WTC11 (cell line): ENCODE data around the gene LPP. TPM values are rescaled to one million over a fixed set of nuclear protein-coding genes. Genes with fewer than 3 reads are reported as not detected.

Source experiments
- ATAC-seq: fragments of 200-7000 bp; cut with Tn5 transposase; 2 replicates; pipeline ENCODE4 v1.10.0; 2021; ENCODE audit warnings: mild to moderate bottlenecking, moderate library complexity
- CTCF ChIA-PET: fragments of 300-600 bp; sonication (Branson Sonifier 250); formaldehyde crosslinking; loops from one replicate; lab custom pipeline; 2021; ENCODE audit warnings: antibody characterized with exemption; lab: Charles Lee
- POLR2A ChIA-PET: fragments of 350-600 bp; sonication (Branson Sonifier 250); formaldehyde crosslinking; loops from one replicate; lab custom pipeline; 2021; ENCODE audit warnings: antibody characterized with exemption; lab: Charles Lee
- DNase-seq: peaks from one replicate; pipeline ENCODE4 v3.0.0; 2021; ENCODE audit warnings: low spot score
- H3K27ac Mint-ChIP-seq: 2 replicates; pipeline ENCODE4 v1.8.0; 2021; ENCODE audit warnings: mixed read lengths
- H3K27me3 Mint-ChIP-seq: 2 replicates; pipeline ENCODE4 v1.8.0; 2021; ENCODE audit warnings: low read depth, mild to moderate bottlenecking, moderate library complexity, mixed read lengths
- H3K36me3 Mint-ChIP-seq: 2 replicates; pipeline ENCODE4 v1.8.0; 2021; ENCODE audit warnings: mixed read lengths
- H3K4me1 Mint-ChIP-seq: 2 replicates; pipeline ENCODE4 v1.8.0; 2022; ENCODE audit warnings: mixed read lengths
- H3K4me3 Mint-ChIP-seq: 2 replicates; pipeline ENCODE4 v1.8.0; 2021; ENCODE audit warnings: mild to moderate bottlenecking, moderate library complexity, mixed read lengths
- H3K9me3 Mint-ChIP-seq: 2 replicates; pipeline ENCODE4 v1.8.0; 2021; ENCODE audit warnings: mixed read lengths
- ATF2 ChIP-seq: sonication (generic); formaldehyde crosslinking; IDR thresholded peaks from 2 replicates; pipeline ENCODE4 v1.8.1; 2022; ENCODE audit warnings: low read depth, missing genetic modification reagents, borderline replicate concordance
- CDX4 ChIP-seq: fragments of 250-450 bp; sonication (Bioruptor Pico); IDR thresholded peaks from 2 replicates; pipeline ENCODE4 v1.9.0; 2021; ENCODE audit warnings: moderate library complexity, mild to moderate bottlenecking, inconsistent platforms, borderline replicate concordance
- E2F1 ChIP-seq: sonication (generic); formaldehyde crosslinking; IDR thresholded peaks from 2 replicates; pipeline ENCODE4 v1.8.0; 2022; ENCODE audit warnings: mild to moderate bottlenecking, missing genetic modification reagents
- E2F4 ChIP-seq: sonication (generic); formaldehyde crosslinking; IDR thresholded peaks from 2 replicates; pipeline ENCODE4 v1.8.1; 2022; ENCODE audit warnings: low read depth, mild to moderate bottlenecking, moderate library complexity, missing genetic modification reagents, borderline replicate concordance
- ELF4 ChIP-seq: sonication (generic); formaldehyde crosslinking; IDR thresholded peaks from 2 replicates; pipeline ENCODE4 v1.8.1; 2022; ENCODE audit warnings: low read depth, mild to moderate bottlenecking, moderate library complexity, missing genetic modification reagents
- ETV6 ChIP-seq: sonication (generic); formaldehyde crosslinking; IDR thresholded peaks from 2 replicates; pipeline ENCODE4 v1.8.1; 2022; ENCODE audit warnings: mild to moderate bottlenecking, missing genetic modification reagents
- FOXK1 ChIP-seq: sonication (generic); formaldehyde crosslinking; IDR thresholded peaks from 2 replicates; pipeline ENCODE4 v1.8.0; 2022; ENCODE audit warnings: mild to moderate bottlenecking, moderate library complexity, missing genetic modification reagents
- GABPB1 ChIP-seq: sonication (generic); formaldehyde crosslinking; IDR thresholded peaks from 2 replicates; pipeline ENCODE4 v1.8.1; 2023; ENCODE audit warnings: mild to moderate bottlenecking, missing genetic modification reagents
- GTF2I ChIP-seq: fragments of 250-450 bp; sonication (Bioruptor Pico); conservative IDR thresholded peaks from 2 replicates; pipeline ENCODE4 v1.4.0; 2021; ENCODE audit warnings: mild to moderate bottlenecking
- IRF1 ChIP-seq: sonication (generic); formaldehyde crosslinking; IDR thresholded peaks from 2 replicates; pipeline ENCODE4 v1.8.0; 2023; ENCODE audit warnings: missing genetic modification reagents
- NFATC4 ChIP-seq: fragments of 250-450 bp; sonication (Bioruptor Pico); IDR thresholded peaks from 2 replicates; pipeline ENCODE4 v1.9.0; 2021; ENCODE audit warnings: mild to moderate bottlenecking
- NFE2L1 ChIP-seq: sonication (generic); formaldehyde crosslinking; IDR thresholded peaks from 2 replicates; pipeline ENCODE4 v1.8.1; 2023; ENCODE audit warnings: missing genetic modification reagents
- PREB ChIP-seq: sonication (generic); formaldehyde crosslinking; IDR thresholded peaks from 2 replicates; pipeline ENCODE4 v1.8.1; 2022; ENCODE audit warnings: mild to moderate bottlenecking, missing genetic modification reagents, moderate library complexity, borderline replicate concordance
- RORB ChIP-seq: fragments of 250-450 bp; sonication (Bioruptor Pico); IDR thresholded peaks from 2 replicates; pipeline ENCODE4 v1.9.0; 2021; ENCODE audit warnings: mild to moderate bottlenecking
- SP1 ChIP-seq: sonication (generic); formaldehyde crosslinking; conservative IDR thresholded peaks from 2 replicates; pipeline ENCODE4 v1.8.1; 2022; ENCODE audit warnings: missing genetic modification reagents
- ZBTB21 ChIP-seq: sonication (generic); formaldehyde crosslinking; IDR thresholded peaks from 2 replicates; pipeline ENCODE4 v1.8.1; 2023; ENCODE audit warnings: mild to moderate bottlenecking, missing genetic modification reagents, borderline replicate concordance
- ZNF396 ChIP-seq: fragments of 250-450 bp; sonication (Bioruptor Pico); IDR thresholded peaks from 2 replicates; pipeline ENCODE4 v1.8.0; 2021; ENCODE audit warnings: mild to moderate bottlenecking, moderate library complexity, borderline replicate concordance
- ZSCAN18 ChIP-seq: fragments of 250-450 bp; sonication (Bioruptor Pico); IDR thresholded peaks from 2 replicates; pipeline ENCODE4 v2.1.2; 2022; ENCODE audit warnings: mild to moderate bottlenecking, moderate library complexity
- total RNA-seq: library from RNA; stranded (reverse); gene quantifications from 3 replicates; pipeline ENCODE4 v1.2.3, GENCODE V29; 2021

The LPP gene
- total RNA-seq, 1 experiment from 2014 or later: 49.6 TPM

- TF ChIP-seq PREB (CRISPR knock-in tag) (no peak), NFATC4 (CRISPR knock-in tag) (no peak), FOXK1 (CRISPR knock-in tag) (no peak)
Measured at GRCh38 chr3:188137051-188137450, 16.9 kb upstream of the LPP start (continued).

GRCh38 chr3:188139466-188139865 lies 14.5 kb upstream of the LPP start:
- POLR2A ChIA-PET: interaction anchor here (0.6 to 0.7 kb wide), 2 partner anchors 337 to 1856 kb away, joined by 3 to 5 read pairs; no protein-coding TSS in a partner anchor
- Mint-ChIP-seq H3K4me1 (peaks cover 7% of the 10 kb centered on the region), H3K4me3 (no peak overlapping the region), H3K27ac (no peak overlapping the region), H3K36me3 (no peaks in the 10 kb centered on the region), H3K9me3 (no peaks in the 10 kb centered on the region), H3K27me3 (no peaks in the 10 kb centered on the region)
- DNase-seq (no peak), ATAC-seq (no peak)
- CTCF ChIA-PET: no interaction called here
- TF ChIP-seq ZSCAN18 (CRISPR knock-in tag) (no peak), ZNF396 (CRISPR knock-in tag) (no peak), ZBTB21 (CRISPR knock-in tag) (no peak), RORB (no peak), ATF2 (CRISPR knock-in tag) (no peak), GABPB1 (no peak), CDX4 (CRISPR knock-in tag) (no peak), ELF4 (CRISPR knock-in tag) (no peak), SP1 (CRISPR knock-in tag) (no peak), E2F4 (CRISPR knock-in tag) (no peak), ETV6 (CRISPR knock-in tag) (no peak), NFE2L1 (CRISPR knock-in tag) (no peak), GTF2I (CRISPR knock-in tag) (no peak), E2F1 (CRISPR knock-in tag) (no peak)
- TF ChIP-seq, all 79 proteins: peak for 0

GRCh38 chr3:188146219-188146618 lies 7.7 kb upstream of the LPP start:
- DNase-seq (no peak), ATAC-seq (no peak)
- no peak overlapping the region for H3K27ac Mint-ChIP-seq
- peaks cover 15% of the 10 kb centered on the region for H3K4me1 Mint-ChIP-seq
- H3K4me3 Mint-ChIP-seq: no peak overlapping the region
- no peaks in the 10 kb centered on the region; the same call in 1 of the 2 replicates for H3K27me3 Mint-ChIP-seq
- H3K9me3 Mint-ChIP-seq: no peaks in the 10 kb centered on the region
- no peak for TF ChIP-seq IRF1 (CRISPR knock-in tag)
- H3K36me3 Mint-ChIP-seq: no peaks in the 10 kb centered on the region
- ChIA-PET POLR2A (no interaction called here), CTCF (no interaction called here)
